HG02840 (cell line): ENCODE data around the gene LAMC3.

ENCODE experiments used
- ATAC-seq: cut with Tn5 transposase; IDR thresholded peaks from one replicate; pipeline ENCODE4 v1.9.1; 2021; ENCODE audit warnings: mild to moderate bottlenecking, moderate library complexity, moderate number of reproducible peaks; ENCODE audit not compliant: unreplicated experiment, low FRiP score

The LAMC3 gene

GRCh38 chr9:131008909-131009618 lies at the start of gene LAMC3:
LAMC3 (plus strand) TSS chr9:131009174; CDS start chr9:131009215, 41 bp downstream.
- ATAC-seq, result no peak

- no peak for ATAC-seq
These were observed 49.1 kb upstream of the LAMC3 start for GRCh38 chr9:130959809-130960334.

GRCh38 chr9:130960522-130961378 lies 48.2 kb upstream of the LAMC3 start:
- no peak for ATAC-seq

DNA sequence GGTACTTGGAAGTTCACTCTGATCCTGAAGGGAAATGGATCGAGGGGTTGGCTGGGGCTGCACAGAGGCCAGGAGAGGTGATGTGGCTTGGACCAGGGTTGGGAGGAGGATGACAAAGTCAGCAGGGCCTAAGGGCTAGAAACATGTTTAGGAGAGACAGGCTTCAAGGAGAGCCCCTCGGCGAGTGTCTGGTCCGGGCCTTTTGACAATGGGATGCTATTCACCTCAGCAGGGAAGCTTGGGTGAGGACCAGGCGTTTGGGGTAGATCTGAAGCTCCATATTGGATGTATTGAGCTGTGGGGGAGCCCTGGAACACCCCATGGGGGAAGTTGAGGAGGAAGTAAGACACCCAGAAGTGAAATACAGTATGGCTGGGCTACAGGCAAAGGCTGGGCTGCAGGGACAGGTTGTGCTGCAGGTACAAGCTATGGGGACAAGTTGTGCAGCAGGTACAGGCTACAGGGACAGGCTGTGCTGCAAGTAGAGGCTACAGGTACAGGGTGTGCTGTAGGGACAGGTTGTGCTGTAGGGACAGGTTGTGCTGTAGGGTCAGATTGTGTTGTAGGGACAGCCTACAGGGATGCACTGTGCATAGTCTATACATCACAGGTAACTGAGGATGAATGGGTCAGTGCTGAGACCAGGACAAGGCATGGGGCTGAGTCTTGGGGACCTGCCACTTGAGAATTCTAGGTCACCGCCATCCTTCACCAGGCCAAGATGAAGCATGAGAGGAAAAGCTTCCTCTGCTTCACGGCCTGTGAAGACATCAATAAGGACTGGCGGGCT lies 47.3 kb upstream of the LAMC3 start:
- no peak for ATAC-seq

DNA sequence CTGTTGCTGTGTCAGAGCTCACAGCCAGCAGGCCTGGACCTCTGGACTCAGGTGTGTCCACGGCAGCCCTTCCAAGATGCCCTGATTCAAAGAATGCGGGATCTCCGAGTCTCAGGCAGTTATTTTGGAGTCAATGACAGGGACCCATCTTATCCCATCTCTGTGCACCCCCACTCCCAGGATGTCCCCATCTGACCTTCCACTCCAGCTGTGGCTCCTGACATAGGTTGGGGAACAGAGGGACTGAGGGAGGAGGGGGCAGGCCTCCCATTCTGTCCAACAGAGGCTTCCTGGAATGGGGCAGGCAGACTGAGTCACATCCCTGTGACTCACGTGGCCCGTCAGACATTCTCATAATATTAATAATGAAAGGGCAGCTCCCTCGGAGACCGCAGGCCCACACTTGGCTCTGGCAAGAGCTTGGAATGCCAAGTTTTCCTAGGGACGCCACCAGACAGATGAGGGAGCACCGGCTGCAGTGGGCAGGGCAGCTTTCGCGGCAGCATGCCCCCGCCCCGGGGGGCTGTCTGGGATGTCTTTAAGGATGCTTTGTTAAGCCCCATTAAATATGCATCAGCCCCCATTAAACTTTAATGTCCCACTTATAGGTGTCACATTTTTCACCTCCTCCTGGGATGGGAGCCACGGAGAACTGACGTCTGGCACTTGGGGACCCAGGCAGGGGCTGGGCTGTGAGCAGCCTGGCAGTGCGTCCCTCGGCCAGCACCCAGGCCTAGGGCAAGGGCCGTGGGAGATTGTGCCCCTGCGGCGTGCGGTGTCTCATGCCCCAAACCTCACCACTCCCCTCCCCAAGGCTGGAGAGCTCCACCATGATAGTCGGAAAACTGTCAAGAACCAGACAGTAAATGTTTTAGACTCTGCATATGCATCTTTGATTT lies 46.3 kb upstream of the LAMC3 start:
- no peak for ATAC-seq

GRCh38 chr9:130963337-130963908 lies 45.6 kb upstream of the LAMC3 start:
- ATAC-seq, result no peak

GRCh38 chr9:130963916-130964315 lies 45.1 kb upstream of the LAMC3 start:
- ATAC-seq, result no peak

GRCh38 chr9:130965680-130966079 lies 43.3 kb upstream of the LAMC3 start:
- ATAC-seq, result no peak

DNA sequence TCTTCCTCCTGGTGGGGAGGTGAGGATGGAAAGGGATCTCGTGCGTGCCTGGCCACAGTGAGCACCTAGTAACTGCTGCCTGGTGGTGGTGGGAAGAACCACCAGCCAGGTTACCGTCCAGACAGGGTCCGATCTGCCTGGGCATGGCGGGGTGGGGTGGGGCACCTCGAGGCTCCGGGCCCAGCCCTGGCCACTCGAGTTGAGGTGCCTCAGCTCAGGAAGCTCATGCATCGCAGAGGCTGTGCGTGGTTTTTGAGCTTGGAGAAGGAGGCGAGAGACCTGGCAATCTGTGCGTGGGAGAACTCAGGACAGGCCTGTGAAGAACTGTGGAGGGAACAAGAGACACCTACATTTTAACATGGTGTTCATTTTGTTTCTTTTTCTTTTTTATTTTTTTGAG lies 38.9 kb upstream of the LAMC3 start:
- no peak for ATAC-seq

- no peak for ATAC-seq
These were observed 38.1 kb upstream of the LAMC3 start for GRCh38 chr9:130970855-130971254.

DNA sequence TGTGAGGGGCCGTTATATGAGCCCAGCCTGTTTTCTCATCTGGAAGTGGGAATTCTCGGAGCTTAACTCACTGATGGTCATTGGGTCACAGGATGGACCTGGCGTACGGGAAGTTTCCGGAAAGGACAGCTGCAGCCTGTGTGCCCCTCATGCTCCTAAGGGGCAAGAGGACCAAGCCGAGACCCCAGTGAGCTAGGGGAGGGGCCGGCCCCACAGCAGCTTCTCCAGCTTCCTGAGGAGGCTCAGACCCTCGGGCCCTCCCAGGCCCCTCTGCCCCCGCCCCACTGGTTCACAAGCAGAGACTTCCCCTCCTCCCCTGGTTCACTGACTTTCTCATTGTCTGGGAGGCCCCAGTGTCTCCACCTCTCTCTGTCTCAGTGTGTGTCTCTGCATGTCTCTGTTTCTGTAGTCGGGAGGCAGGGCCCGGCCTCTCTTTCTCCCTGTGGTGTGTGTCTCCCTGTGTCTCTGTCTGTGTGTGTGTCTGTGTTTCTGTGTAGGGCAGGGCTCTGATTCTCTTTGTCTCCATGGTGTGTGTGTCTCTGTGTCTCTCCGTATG lies 37.6 kb upstream of the LAMC3 start:
- no peak for ATAC-seq

GRCh38 chr9:130972277-130972956 lies 36.6 kb upstream of the LAMC3 start:
- ATAC-seq, result no peak

DNA sequence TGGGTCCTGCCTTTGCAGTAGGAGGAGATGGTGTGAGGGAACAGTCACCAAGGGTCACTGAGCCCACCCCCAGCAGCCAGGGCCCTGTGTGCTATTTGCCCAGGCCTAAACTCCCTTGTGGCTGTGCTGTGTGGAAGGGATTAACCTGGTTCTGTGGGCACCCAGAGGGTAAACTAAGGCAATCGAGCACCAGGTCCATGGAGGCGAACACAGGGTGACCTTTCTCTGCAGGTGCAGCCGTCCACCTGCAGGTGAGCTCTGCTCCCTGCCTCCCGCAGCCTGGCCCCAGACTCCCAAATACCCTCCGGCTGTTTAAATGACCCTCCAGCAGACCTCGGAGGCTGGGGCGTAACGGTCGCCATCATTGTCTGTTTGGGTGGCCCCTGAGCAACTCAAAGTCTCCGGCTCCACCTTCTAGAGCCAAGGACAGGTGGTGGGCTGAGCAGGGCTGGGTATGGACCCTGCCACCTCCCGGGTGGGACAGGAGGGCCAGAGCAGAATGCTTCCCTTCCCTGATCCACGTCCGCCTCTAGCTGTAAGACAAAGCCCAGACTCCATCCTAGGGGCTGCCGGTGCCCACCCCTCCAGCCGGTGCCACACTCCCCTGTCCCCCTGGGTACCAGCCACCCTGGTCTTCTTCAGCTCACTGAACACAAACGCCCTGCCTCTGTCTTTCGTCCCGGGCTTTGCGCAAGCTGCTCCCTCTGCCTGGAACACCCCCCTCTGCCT lies 35.9 kb upstream of the LAMC3 start:
- ATAC-seq, result no peak

- no peak for ATAC-seq
These were observed 35.2 kb upstream of the LAMC3 start for GRCh38 chr9:130973686-130974281.

GRCh38 chr9:130974697-130975096 lies 34.3 kb upstream of the LAMC3 start:
- no peak for ATAC-seq

DNA sequence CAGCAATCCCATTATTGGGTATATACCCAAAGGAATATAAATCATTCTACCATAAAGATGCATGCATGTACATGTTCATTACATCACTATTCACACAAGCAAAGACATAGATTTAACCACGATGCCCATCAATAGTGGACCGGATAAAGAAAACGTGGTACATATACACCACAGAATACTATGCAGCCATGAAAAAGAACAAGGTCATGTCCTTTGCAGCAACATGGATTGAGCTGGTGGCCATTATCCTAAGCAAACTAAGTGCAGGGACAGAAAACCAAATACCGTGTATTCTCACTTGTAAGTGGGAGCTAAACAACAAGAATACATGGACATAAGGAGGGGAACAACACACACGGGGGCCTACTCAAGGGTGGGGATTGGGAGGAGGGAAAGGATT lies 33.8 kb upstream of the LAMC3 start:
- ATAC-seq, result no peak
